Ishikawa (cell line): ENCODE data around the gene TPPP2.

Source experiments
- CEBPB ChIP-seq: IDR thresholded peaks from 2 replicates; pipeline ENCODE4 v1.6.1; 2012
- CREB1 ChIP-seq: IDR thresholded peaks from 2 replicates; pipeline ENCODE4 v1.6.1; 2012; ENCODE audit warnings: low read depth
- EP300 ChIP-seq: IDR thresholded peaks from 2 replicates; pipeline ENCODE4 v1.6.1; 2012; ENCODE audit warnings: borderline replicate concordance
- MAX ChIP-seq: IDR thresholded peaks from 2 replicates; pipeline ENCODE4 v1.6.1; 2012
- NFIC ChIP-seq: IDR thresholded peaks from 2 replicates; pipeline ENCODE4 v1.6.1; 2012
- RAD21 ChIP-seq: IDR thresholded peaks from 2 replicates; pipeline ENCODE4 v1.6.1; 2012; ENCODE audit warnings: low read depth
- REST ChIP-seq: IDR thresholded peaks from 2 replicates; pipeline ENCODE4 v1.6.1; 2012; ENCODE audit warnings: low read depth, mild to moderate bottlenecking
- TAF1 ChIP-seq: IDR thresholded peaks from 2 replicates; pipeline ENCODE4 v1.6.1; 2012; ENCODE audit warnings: low read depth, mild to moderate bottlenecking
- TEAD4 ChIP-seq: IDR thresholded peaks from 2 replicates; pipeline ENCODE4 v1.6.1; 2012
- USF1 ChIP-seq: IDR thresholded peaks from 2 replicates; pipeline ENCODE4 v1.6.1; 2012
- ZBTB7A ChIP-seq: IDR thresholded peaks from 2 replicates; pipeline ENCODE4 v1.6.1; 2012; ENCODE audit warnings: low read depth

GRCh38 chr14:20999591-20999990 is 30.4 kb upstream of the TPPP2 start:
- TF ChIP-seq MAX (no peak), RAD21 (no peak), EP300 (no peak), CREB1 (no peak), CEBPB (no peak), TAF1 (no peak), USF1 (no peak), ZBTB7A (no peak), REST (no peak), NFIC (no peak), TEAD4 (no peak)
